Mucosa of gallbladder (tissue), 1 donor: ENCODE results near the gene KREMEN1. TPM values are rescaled to one million over a fixed set of nuclear protein-coding genes. Genes with fewer than 3 reads are reported as not detected.

Experiments
- total RNA-seq: library from RNA; stranded (reverse); gene quantifications from one replicate; pipeline ENCODE4 v1.2.1, GENCODE V29; 2021
- donor health status: DM: no; HTN: no; CAD: no.

Gene KREMEN1
- total RNA-seq, 1 donor from 2014 or later: 7.3 TPM

Other genes starting within 250 kb of the KREMEN1 start
- gene ZNRF3, start 189.5 kb upstream of the KREMEN1 start, total RNA-seq: 13.6 TPM
- gene C22orf31, start 11.2 kb upstream of the KREMEN1 start, total RNA-seq: not detected
- 7.0 TPM for gene EMID1, start 132.9 kb downstream of the KREMEN1 start, total RNA-seq
- 24.0 TPM for gene RHBDD3, start 194.9 kb downstream of the KREMEN1 start, total RNA-seq
- 160 TPM for gene EWSR1, start 195.2 kb downstream of the KREMEN1 start, total RNA-seq
- gene GAS2L1, start 233.6 kb downstream of the KREMEN1 start, total RNA-seq: 24.6 TPM
- gene RASL10A, start 242.7 kb downstream of the KREMEN1 start, total RNA-seq: 1.7 TPM